GM12892 (cell line): ENCODE measurements around the gene ARHGAP24.

ENCODE experiments used
- POLR2A ChIP-seq: IDR thresholded peaks from 2 replicates; pipeline ENCODE4 v1.6.1; 2011; ENCODE audit warnings: low read depth, low read length, control low read depth
- POLR2AphosphoS5 ChIP-seq: IDR thresholded peaks from 2 replicates; pipeline ENCODE4 v1.6.1; 2011; ENCODE audit warnings: low read depth, low read length, control low read depth
- TAF1 ChIP-seq: IDR thresholded peaks from 2 replicates; pipeline ENCODE4 v1.6.1; 2011; ENCODE audit warnings: low read depth, mild to moderate bottlenecking, control low read depth, low read length, borderline replicate concordance

GRCh38 chr4:85806334-85806733 is 331.4 kb downstream of the ARHGAP24 start:
- TF ChIP-seq POLR2A = no peak
- TF ChIP-seq POLR2AphosphoS5 = no peak
- no peak for TF ChIP-seq TAF1
